IMR-90 (cell line): Measurements from ENCODE around the gene GBP7. TPM values are rescaled to one million over a fixed set of nuclear protein-coding genes. Genes with fewer than 3 reads are reported as not detected.
A peak's percentile ranks its signal among the peaks of the same experiment; 100 is the strongest.

ENCODE experiments used
- ATAC-seq: fragments of 200-7000 bp; cut with Tn5 transposase; 2 replicates; pipeline ENCODE4 v1.9.1; 2020; ENCODE audit warnings: low read depth, mild to moderate bottlenecking, moderate library complexity
- BruUV-seq: library from RNA; stranded (reverse); fragments of 400-500 nt; replicated peaks from 2 replicates; lab custom pipeline; 2021; lab: Mats Ljungman, UMichigan
- CTCF ChIA-PET: fragments of 300-600 bp; formaldehyde crosslinking; extraction: SDS; loops from one replicate; lab custom pipeline; 2021; ENCODE audit warnings: antibody characterized with exemption; lab: Yijun Ruan, JAX
- POLR2A ChIA-PET: fragments of 300-600 bp; sonication (Branson Sonifier 250); formaldehyde crosslinking; loops from one replicate; lab custom pipeline; 2022; ENCODE audit warnings: antibody characterized with exemption; ENCODE audit not compliant: unreplicated experiment; lab: Charles Lee
- DNase-seq: peaks from one replicate; pipeline ENCODE4 v3.0.0; 2013
- H2AFZ ChIP-seq: replicated peaks from 2 replicates; pipeline ENCODE3; 2013; ENCODE audit warnings: low read length, mild to moderate bottlenecking; ENCODE audit not compliant: poor library complexity
- H2AK5ac ChIP-seq: 2 replicates; pipeline ENCODE4 v1.6.1; 2013; ENCODE audit warnings: low read depth, low read length, inconsistent platforms
- H2AK9ac ChIP-seq: replicated peaks from 2 replicates; pipeline ENCODE3; 2013; ENCODE audit warnings: mild to moderate bottlenecking, low read depth, low read length, moderate library complexity; ENCODE audit not compliant: poor library complexity
- H2BK120ac ChIP-seq: 2 replicates; pipeline ENCODE4 v1.6.1; 2013; ENCODE audit warnings: low read depth, low read length, inconsistent platforms
- H2BK15ac ChIP-seq: 3 replicates; pipeline ENCODE4 v1.6.1; 2013; ENCODE audit warnings: low read depth, low read length, inconsistent platforms
- H2BK20ac ChIP-seq: 2 replicates; pipeline ENCODE4 v1.6.1; 2013; ENCODE audit warnings: low read depth, mild to moderate bottlenecking, inconsistent platforms, low read length, moderate library complexity
- H2BK5ac ChIP-seq: 2 replicates; pipeline ENCODE4 v1.6.1; 2013; ENCODE audit warnings: mild to moderate bottlenecking, low read depth, low read length, inconsistent platforms; ENCODE audit not compliant: poor library complexity, severe bottlenecking
- H3K14ac ChIP-seq: replicated peaks from 2 replicates; pipeline ENCODE4 v1.6.1; 2013; ENCODE audit warnings: low read depth, low read length, inconsistent platforms
- H3K18ac ChIP-seq: 2 replicates; pipeline ENCODE4 v1.6.1; 2013; ENCODE audit warnings: low read depth, low read length, control low read depth
- H3K23ac ChIP-seq: 2 replicates; pipeline ENCODE4 v1.6.1; 2013; ENCODE audit warnings: low read depth, low read length, inconsistent platforms
- H3K27ac ChIP-seq: 2 replicates; pipeline ENCODE4 v1.5.1; 2013; ENCODE audit warnings: mild to moderate bottlenecking, control low read depth, low read length; ENCODE audit not compliant: insufficient read depth
- H3K27me3 ChIP-seq: 2 replicates; pipeline ENCODE4 v1.6.1; 2013; ENCODE audit warnings: low read length; ENCODE audit not compliant: control insufficient read depth, insufficient read depth
- H3K36me3 ChIP-seq: 2 replicates; pipeline ENCODE4 v1.6.1; 2013; ENCODE audit warnings: low read length, mixed read lengths; ENCODE audit not compliant: control insufficient read depth, insufficient read depth
- H3K4ac ChIP-seq: 2 replicates; pipeline ENCODE4 v1.6.1; 2013; ENCODE audit warnings: low read depth, low read length, inconsistent platforms
- H3K4me1 ChIP-seq: 2 replicates; pipeline ENCODE4 v1.6.1; 2013; ENCODE audit warnings: low read length, mixed read lengths; ENCODE audit not compliant: control insufficient read depth, insufficient read depth
- H3K4me2 ChIP-seq: 2 replicates; pipeline ENCODE4 v1.6.1; 2013; ENCODE audit warnings: low read depth, mild to moderate bottlenecking, control low read depth, low read length, moderate library complexity
- H3K4me3 ChIP-seq: 2 replicates; pipeline ENCODE4 v1.5.1; 2013; ENCODE audit warnings: low read depth, mild to moderate bottlenecking, control low read depth, low read length, moderate library complexity; ENCODE audit not compliant: insufficient read depth
- H3K56ac ChIP-seq: 2 replicates; pipeline ENCODE4 v1.6.1; 2013; ENCODE audit warnings: low read length, inconsistent platforms; ENCODE audit not compliant: insufficient read depth; ENCODE audit errors: extremely low read depth
- H3K79me1 ChIP-seq, 2 experiments: 2 replicates each; pipeline ENCODE4 v1.6.1; 2013; ENCODE audit warnings: low read length in 2 of 2, inconsistent platforms in 1 of 2, low read depth in 1 of 2
- H3K9ac ChIP-seq: 2 replicates; pipeline ENCODE4 v1.6.1; 2013; ENCODE audit warnings: low read depth, low read length, control low read depth
- H3K9me1 ChIP-seq: 2 replicates; pipeline ENCODE4 v1.6.1; 2013; ENCODE audit warnings: low read length, inconsistent platforms; ENCODE audit not compliant: insufficient read depth
- H3K9me3 ChIP-seq: 2 replicates; pipeline ENCODE4 v1.6.1; 2013; ENCODE audit warnings: low read length; ENCODE audit not compliant: control insufficient read depth, insufficient read depth
- H4K20me1 ChIP-seq: 2 replicates; pipeline ENCODE4 v1.6.1; 2013; ENCODE audit warnings: low read length, inconsistent platforms; ENCODE audit not compliant: insufficient read depth
- H4K5ac ChIP-seq: 2 replicates; pipeline ENCODE4 v1.6.1; 2013; ENCODE audit warnings: mild to moderate bottlenecking, low read depth, low read length, control low read depth
- H4K8ac ChIP-seq, 2 experiments: 2 replicates each; pipeline ENCODE4 v1.6.1; 2013; ENCODE audit warnings: low read depth in 2 of 2, low read length in 2 of 2, control low read depth in 1 of 2, inconsistent platforms in 1 of 2
- H4K91ac ChIP-seq: 2 replicates; pipeline ENCODE4 v1.6.1; 2013; ENCODE audit warnings: low read depth, low read length, inconsistent platforms; ENCODE audit not compliant: insufficient read depth
- CEBPB ChIP-seq: IDR thresholded peaks from 2 replicates; pipeline ENCODE4 v1.6.1; 2012; ENCODE audit warnings: low read depth, low read length, improper control_type of control experiment
- CHD1 ChIP-seq: IDR thresholded peaks from 2 replicates; pipeline ENCODE4 v1.6.1; 2012; ENCODE audit warnings: low read depth, low read length, improper control_type of control experiment
- MAZ ChIP-seq: IDR thresholded peaks from 2 replicates; pipeline ENCODE4 v1.6.1; 2012; ENCODE audit warnings: low read depth, mild to moderate bottlenecking, low read length, improper control_type of control experiment, moderate library complexity, borderline replicate concordance
- RAD21 ChIP-seq: IDR thresholded peaks from 2 replicates; pipeline ENCODE4 v1.6.1; 2012; ENCODE audit warnings: low read length, improper control_type of control experiment
- SMC3 ChIP-seq: fragments of 150-350 bp; IDR thresholded peaks from 2 replicates; pipeline ENCODE4 v1.6.1; 2016; ENCODE audit warnings: low read depth, mild to moderate bottlenecking, antibody characterized with exemption, low read length, moderate library complexity
- WGBS, 2 experiments: methylation state at CpG; one replicate each; pipeline versions ENCODE4 v1.1.5 to v1.1.7; 2013; ENCODE audit warnings: missing lambda C conversion rate in 2 of 2; ENCODE audit not compliant: insufficient read length in 1 of 2; ENCODE audit errors: extremely low coverage in 2 of 2; 5-methylcytosine and 5-hydroxymethylcytosine counted together
- dilution Hi-C: fragments of 300-500 bp; cut with HindIII; formaldehyde crosslinking; loops from one replicate; pipeline ENCODE4 v1.14.3; 2018; ENCODE audit warnings: low sequenced_read_pairs; ENCODE audit not compliant: unreplicated experiment
- in situ Hi-C: fragments of 300-500 bp; cut with MboI; formaldehyde crosslinking; loops from 3 replicates; pipeline ENCODE4 v1.14.3; 2019; ENCODE audit warnings: low sequenced_read_pairs, inconsistent platforms, mixed read lengths
- intact Hi-C: fragments of 100-400 bp; cut with micrococcal nuclease; formaldehyde crosslinking; loops from 2 replicates; pipeline ENCODE4 v1.10.0; 2022
- polyA plus RNA-seq, 3 experiments: library from polyadenylated mRNA; depleted of rRNA; stranded (reverse); fragments of >200 nt; gene quantifications; 2 replicates each; pipeline ENCODE4 v1.2.3, GENCODE V29; 2012; ENCODE audit warnings: low replicate concordance in 1 of 3
- total RNA-seq: library from RNA; depleted of rRNA; stranded (reverse); fragments of >200 nt; gene quantifications from 2 replicates; pipeline ENCODE4 v1.2.3, GENCODE V29; 2012
- TF ChIP-seq, protein P1 (sequence below): conservative IDR thresholded peaks from 2 replicates; pipeline ENCODE4 v1.5.1; 2012; ENCODE audit warnings: mild to moderate bottlenecking, low read depth, low read length, improper control_type of control experiment
- TF ChIP-seq, protein P2 (sequence below): fragments of 150-350 bp; IDR thresholded peaks from 2 replicates; pipeline ENCODE4 v1.6.1; 2016; ENCODE audit warnings: low read depth, mild to moderate bottlenecking, low read length, moderate library complexity, borderline replicate concordance

The GBP7 gene
- total and polyA plus RNA-seq, 2 of the 4 experiments (the other 2 are of a cell fraction) = not detected

DNA sequence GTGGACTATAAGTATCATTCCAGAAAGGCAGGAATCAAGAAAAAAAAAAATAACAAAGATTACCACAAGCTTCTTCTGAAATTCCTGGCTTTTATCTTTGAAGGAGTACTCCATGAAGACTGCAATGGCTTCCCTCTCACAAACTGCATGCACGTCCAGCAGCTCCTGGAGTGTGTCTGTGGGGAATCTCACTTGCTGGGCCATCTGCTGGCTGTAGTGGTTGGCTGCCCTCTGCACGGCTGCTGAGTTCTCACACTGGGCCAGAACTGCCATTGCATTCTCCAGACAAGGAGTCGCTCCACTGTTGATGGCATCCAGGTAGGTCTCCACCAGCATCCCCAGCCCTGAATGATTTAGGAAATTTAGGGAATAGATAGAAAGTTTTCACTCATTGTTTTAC is 26.6 kb downstream of the GBP7 start:
- Histone ChIP-seq H3K27ac (no peak overlapping the region), H3K4me1 (no peaks in the 10 kb centered on the region), H4K5ac (no peak overlapping the region), H4K91ac (no peak overlapping the region), H2BK5ac (no peak overlapping the region), H3K4me3 (no peak overlapping the region), H2AK5ac (no peak overlapping the region), H3K4ac (no peak overlapping the region), H3K36me3 (no peaks in the 10 kb centered on the region), H3K27me3 (no peaks in the 10 kb centered on the region), H2AFZ (peak overlapping the region; percentile 70), H3K9me1 (no peaks in the 10 kb centered on the region), H2BK20ac (no peak overlapping the region), H3K4me2 (no peak overlapping the region), H4K20me1 (no peaks in the 10 kb centered on the region), H2BK15ac (no peak overlapping the region), H3K23ac (no peak overlapping the region), H2BK120ac (no peak overlapping the region), H4K8ac (no peak overlapping the region), H3K56ac (no peak overlapping the region), H3K9ac (no peak overlapping the region), H3K9me3 (no peaks in the 10 kb centered on the region), H2AK9ac (peak overlapping the region; percentile 50), H3K14ac (no peak overlapping the region), H3K18ac (no peak overlapping the region), H3K79me1 (no peaks in the 10 kb centered on the region)
- WGBS, 2 experiments = no CpG with 5 or more reads among the region's 3 CpGs
- CTCF ChIA-PET = interaction anchor here (1.9 kb wide), 1 partner anchor 64 kb away, joined by 9 read pairs; no protein-coding TSS in a partner anchor
- ATAC-seq (peak; percentile 88), DNase-seq (peak; percentile 43)
- BruUV-seq = no TSS peak
- POLR2A ChIA-PET = no interaction called here
- in situ Hi-C loops (no loop called here), dilution Hi-C loops (no loop called here), intact Hi-C loops (loop anchor here (1.0 kb wide), 2 partner anchors 63 to 151 kb away; no protein-coding TSS in a partner anchor)
- TF ChIP-seq CHD1 (no peak), SMC3 (peak; percentile 48; the same call in 1 of the 2 replicates), MAZ (no peak), CEBPB (no peak), RAD21 (peak; percentile 42)
- TF ChIP-seq, protein P1, sequence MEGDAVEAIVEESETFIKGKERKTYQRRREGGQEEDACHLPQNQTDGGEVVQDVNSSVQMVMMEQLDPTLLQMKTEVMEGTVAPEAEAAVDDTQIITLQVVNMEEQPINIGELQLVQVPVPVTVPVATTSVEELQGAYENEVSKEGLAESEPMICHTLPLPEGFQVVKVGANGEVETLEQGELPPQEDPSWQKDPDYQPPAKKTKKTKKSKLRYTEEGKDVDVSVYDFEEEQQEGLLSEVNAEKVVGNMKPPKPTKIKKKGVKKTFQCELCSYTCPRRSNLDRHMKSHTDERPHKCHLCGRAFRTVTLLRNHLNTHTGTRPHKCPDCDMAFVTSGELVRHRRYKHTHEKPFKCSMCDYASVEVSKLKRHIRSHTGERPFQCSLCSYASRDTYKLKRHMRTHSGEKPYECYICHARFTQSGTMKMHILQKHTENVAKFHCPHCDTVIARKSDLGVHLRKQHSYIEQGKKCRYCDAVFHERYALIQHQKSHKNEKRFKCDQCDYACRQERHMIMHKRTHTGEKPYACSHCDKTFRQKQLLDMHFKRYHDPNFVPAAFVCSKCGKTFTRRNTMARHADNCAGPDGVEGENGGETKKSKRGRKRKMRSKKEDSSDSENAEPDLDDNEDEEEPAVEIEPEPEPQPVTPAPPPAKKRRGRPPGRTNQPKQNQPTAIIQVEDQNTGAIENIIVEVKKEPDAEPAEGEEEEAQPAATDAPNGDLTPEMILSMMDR = peak; percentile 41
- TF ChIP-seq, protein P2, sequence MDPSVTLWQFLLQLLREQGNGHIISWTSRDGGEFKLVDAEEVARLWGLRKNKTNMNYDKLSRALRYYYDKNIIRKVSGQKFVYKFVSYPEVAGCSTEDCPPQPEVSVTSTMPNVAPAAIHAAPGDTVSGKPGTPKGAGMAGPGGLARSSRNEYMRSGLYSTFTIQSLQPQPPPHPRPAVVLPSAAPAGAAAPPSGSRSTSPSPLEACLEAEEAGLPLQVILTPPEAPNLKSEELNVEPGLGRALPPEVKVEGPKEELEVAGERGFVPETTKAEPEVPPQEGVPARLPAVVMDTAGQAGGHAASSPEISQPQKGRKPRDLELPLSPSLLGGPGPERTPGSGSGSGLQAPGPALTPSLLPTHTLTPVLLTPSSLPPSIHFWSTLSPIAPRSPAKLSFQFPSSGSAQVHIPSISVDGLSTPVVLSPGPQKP = no peak
